ENCODE measurements around the gene NTSR1. TPM values are rescaled to one million over a fixed set of nuclear protein-coding genes. Genes with fewer than 3 reads are reported as not detected.

The NTSR1 gene
- total and polyA plus RNA-seq, 2 experiments from 2014 or later: 0.15 to 1.4 TPM

DNA sequence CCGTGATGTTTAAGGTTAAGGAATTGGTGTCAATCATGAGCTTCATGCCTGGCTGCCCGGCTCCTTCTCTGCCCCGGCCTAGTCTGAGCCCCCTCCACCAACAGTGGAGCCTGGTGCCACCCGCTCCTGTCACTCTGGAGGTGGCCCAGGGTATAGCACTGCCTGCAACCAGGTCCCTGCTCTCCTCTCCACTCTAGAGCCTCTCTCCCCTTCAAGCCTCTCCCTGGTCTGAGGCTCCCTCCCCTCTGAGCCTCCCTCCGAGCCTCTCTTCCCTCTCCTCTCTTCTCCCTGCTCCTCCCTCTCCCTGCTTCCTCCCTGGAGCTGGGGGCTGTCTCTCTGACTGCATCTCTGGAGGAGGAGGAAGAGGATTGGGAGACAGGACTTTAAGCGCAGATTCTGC, 56.4 kb downstream of the NTSR1 start:
- H3K4me3 ChIP-seq: no peak overlapping the region
- no peak overlapping the region for H3K27ac ChIP-seq (ENCODE audit: low read depth)
- Mint-ChIP-seq H3K9me3 (no peaks in the 10 kb centered on the region), H3K4me3 (no peak overlapping the region), H3K36me3 (ENCODE audit: low read depth) (no peaks in the 10 kb centered on the region), H3K27me3 (ENCODE audit: insufficient read depth, low read depth, poor library complexity) (peaks cover 3% of the 10 kb centered on the region), H3K4me1 (peaks cover 8% of the 10 kb centered on the region; the same call in 2 of the 3 replicates), H3K27ac (no peak overlapping the region)
- no peaks in the 10 kb centered on the region for H3K27me3 ChIP-seq (ENCODE audit: insufficient read depth)
- H3F3A ChIP-seq (replicated peaks; ENCODE audit: low read depth): 0 out of 2 replicates have a peak, but pooled peaks cover 2% of the 10 kb centered on the region
- ATAC-seq (peak; percentile 44), DNase-seq (ENCODE audit: low spot score) (no peak)
- TF ChIP-seq, protein P1, sequence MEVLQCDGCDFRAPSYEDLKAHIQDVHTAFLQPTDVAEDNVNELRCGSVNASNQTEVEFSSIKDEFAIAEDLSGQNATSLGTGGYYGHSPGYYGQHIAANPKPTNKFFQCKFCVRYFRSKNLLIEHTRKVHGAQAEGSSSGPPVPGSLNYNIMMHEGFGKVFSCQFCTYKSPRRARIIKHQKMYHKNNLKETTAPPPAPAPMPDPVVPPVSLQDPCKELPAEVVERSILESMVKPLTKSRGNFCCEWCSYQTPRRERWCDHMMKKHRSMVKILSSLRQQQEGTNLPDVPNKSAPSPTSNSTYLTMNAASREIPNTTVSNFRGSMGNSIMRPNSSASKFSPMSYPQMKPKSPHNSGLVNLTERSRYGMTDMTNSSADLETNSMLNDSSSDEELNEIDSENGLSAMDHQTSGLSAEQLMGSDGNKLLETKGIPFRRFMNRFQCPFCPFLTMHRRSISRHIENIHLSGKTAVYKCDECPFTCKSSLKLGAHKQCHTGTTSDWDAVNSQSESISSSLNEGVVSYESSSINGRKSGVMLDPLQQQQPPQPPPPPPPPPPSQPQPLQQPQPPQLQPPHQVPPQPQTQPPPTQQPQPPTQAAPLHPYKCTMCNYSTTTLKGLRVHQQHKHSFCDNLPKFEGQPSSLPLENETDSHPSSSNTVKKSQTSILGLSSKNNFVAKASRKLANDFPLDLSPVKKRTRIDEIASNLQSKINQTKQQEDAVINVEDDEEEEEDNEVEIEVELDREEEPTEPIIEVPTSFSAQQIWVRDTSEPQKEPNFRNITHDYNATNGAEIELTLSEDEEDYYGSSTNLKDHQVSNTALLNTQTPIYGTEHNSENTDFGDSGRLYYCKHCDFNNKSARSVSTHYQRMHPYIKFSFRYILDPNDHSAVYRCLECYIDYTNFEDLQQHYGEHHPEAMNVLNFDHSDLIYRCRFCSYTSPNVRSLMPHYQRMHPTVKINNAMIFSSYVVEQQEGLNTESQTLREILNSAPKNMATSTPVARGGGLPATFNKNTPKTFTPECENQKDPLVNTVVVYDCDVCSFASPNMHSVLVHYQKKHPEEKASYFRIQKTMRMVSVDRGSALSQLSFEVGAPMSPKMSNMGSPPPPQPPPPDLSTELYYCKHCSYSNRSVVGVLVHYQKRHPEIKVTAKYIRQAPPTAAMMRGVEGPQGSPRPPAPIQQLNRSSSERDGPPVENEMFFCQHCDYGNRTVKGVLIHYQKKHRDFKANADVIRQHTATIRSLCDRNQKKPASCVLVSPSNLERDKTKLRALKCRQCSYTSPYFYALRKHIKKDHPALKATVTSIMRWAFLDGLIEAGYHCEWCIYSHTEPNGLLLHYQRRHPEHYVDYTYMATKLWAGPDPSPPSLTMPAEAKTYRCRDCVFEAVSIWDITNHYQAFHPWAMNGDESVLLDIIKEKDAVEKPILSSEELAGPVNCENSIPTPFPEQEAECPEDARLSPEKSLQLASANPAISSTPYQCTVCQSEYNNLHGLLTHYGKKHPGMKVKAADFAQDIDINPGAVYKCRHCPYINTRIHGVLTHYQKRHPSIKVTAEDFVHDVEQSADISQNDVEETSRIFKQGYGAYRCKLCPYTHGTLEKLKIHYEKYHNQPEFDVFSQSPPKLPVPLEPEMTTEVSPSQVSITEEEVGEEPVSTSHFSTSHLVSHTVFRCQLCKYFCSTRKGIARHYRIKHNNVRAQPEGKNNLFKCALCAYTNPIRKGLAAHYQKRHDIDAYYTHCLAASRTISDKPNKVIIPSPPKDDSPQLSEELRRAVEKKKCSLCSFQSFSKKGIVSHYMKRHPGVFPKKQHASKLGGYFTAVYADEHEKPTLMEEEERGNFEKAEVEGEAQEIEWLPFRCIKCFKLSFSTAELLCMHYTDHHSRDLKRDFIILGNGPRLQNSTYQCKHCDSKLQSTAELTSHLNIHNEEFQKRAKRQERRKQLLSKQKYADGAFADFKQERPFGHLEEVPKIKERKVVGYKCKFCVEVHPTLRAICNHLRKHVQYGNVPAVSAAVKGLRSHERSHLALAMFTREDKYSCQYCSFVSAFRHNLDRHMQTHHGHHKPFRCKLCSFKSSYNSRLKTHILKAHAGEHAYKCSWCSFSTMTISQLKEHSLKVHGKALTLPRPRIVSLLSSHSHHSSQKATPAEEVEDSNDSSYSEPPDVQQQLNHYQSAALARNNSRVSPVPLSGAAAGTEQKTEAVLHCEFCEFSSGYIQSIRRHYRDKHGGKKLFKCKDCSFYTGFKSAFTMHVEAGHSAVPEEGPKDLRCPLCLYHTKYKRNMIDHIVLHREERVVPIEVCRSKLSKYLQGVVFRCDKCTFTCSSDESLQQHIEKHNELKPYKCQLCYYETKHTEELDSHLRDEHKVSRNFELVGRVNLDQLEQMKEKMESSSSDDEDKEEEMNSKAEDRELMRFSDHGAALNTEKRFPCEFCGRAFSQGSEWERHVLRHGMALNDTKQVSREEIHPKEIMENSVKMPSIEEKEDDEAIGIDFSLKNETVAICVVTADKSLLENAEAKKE (CRISPR knock-in tag; IDR thresholded peaks at IDR 0.05): no peak
- TF ChIP-seq NANOG (IDR thresholded peaks at IDR 0.05; ENCODE audit: borderline replicate concordance) (no peak), ZNF114 (CRISPR knock-in tag; IDR thresholded peaks at IDR 0.05) (no peak), EZH2phosphoT487 (IDR thresholded peaks at IDR 0.05; ENCODE audit: unreplicated experiment) (no peak), STAT1 (IDR thresholded peaks at IDR 0.05; ENCODE audit: unreplicated experiment) (no peak), POLR2AphosphoS5 (IDR thresholded peaks at IDR 0.05; ENCODE audit: low read depth) (no peak), CREB1 (CRISPR knock-in tag; IDR thresholded peaks at IDR 0.05; ENCODE audit: low read depth) (no peak), ZNF331 (CRISPR knock-in tag; IDR thresholded peaks at IDR 0.05; ENCODE audit: low read depth) (no peak), JUNB (IDR thresholded peaks at IDR 0.05; ENCODE audit: unreplicated experiment) (no peak), EZH2 (IDR thresholded peaks at IDR 0.05; ENCODE audit: low read depth, unreplicated experiment) (no peak)
- TF ChIP-seq, protein P2, sequence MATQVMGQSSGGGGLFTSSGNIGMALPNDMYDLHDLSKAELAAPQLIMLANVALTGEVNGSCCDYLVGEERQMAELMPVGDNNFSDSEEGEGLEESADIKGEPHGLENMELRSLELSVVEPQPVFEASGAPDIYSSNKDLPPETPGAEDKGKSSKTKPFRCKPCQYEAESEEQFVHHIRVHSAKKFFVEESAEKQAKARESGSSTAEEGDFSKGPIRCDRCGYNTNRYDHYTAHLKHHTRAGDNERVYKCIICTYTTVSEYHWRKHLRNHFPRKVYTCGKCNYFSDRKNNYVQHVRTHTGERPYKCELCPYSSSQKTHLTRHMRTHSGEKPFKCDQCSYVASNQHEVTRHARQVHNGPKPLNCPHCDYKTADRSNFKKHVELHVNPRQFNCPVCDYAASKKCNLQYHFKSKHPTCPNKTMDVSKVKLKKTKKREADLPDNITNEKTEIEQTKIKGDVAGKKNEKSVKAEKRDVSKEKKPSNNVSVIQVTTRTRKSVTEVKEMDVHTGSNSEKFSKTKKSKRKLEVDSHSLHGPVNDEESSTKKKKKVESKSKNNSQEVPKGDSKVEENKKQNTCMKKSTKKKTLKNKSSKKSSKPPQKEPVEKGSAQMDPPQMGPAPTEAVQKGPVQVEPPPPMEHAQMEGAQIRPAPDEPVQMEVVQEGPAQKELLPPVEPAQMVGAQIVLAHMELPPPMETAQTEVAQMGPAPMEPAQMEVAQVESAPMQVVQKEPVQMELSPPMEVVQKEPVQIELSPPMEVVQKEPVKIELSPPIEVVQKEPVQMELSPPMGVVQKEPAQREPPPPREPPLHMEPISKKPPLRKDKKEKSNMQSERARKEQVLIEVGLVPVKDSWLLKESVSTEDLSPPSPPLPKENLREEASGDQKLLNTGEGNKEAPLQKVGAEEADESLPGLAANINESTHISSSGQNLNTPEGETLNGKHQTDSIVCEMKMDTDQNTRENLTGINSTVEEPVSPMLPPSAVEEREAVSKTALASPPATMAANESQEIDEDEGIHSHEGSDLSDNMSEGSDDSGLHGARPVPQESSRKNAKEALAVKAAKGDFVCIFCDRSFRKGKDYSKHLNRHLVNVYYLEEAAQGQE (IDR thresholded peaks at IDR 0.05; ENCODE audit: unreplicated experiment): no peak
- TF ChIP-seq, protein P3, sequence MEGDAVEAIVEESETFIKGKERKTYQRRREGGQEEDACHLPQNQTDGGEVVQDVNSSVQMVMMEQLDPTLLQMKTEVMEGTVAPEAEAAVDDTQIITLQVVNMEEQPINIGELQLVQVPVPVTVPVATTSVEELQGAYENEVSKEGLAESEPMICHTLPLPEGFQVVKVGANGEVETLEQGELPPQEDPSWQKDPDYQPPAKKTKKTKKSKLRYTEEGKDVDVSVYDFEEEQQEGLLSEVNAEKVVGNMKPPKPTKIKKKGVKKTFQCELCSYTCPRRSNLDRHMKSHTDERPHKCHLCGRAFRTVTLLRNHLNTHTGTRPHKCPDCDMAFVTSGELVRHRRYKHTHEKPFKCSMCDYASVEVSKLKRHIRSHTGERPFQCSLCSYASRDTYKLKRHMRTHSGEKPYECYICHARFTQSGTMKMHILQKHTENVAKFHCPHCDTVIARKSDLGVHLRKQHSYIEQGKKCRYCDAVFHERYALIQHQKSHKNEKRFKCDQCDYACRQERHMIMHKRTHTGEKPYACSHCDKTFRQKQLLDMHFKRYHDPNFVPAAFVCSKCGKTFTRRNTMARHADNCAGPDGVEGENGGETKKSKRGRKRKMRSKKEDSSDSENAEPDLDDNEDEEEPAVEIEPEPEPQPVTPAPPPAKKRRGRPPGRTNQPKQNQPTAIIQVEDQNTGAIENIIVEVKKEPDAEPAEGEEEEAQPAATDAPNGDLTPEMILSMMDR (conservative IDR thresholded peaks at IDR 0.05; ENCODE audit: low read depth in 2 of 2): no peak
- TF ChIP-seq, protein P4, sequence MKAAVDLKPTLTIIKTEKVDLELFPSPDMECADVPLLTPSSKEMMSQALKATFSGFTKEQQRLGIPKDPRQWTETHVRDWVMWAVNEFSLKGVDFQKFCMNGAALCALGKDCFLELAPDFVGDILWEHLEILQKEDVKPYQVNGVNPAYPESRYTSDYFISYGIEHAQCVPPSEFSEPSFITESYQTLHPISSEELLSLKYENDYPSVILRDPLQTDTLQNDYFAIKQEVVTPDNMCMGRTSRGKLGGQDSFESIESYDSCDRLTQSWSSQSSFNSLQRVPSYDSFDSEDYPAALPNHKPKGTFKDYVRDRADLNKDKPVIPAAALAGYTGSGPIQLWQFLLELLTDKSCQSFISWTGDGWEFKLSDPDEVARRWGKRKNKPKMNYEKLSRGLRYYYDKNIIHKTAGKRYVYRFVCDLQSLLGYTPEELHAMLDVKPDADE (IDR thresholded peaks at IDR 0.05): no peak
- H3K79me2 ChIP-seq (replicated peaks; ENCODE audit: insufficient read depth): no peaks in the 10 kb centered on the region
- no peaks in the 10 kb centered on the region for H3K9me2 ChIP-seq (ENCODE audit: insufficient read depth)
- no peaks in the 10 kb centered on the region for H4K20me1 ChIP-seq (replicated peaks; ENCODE audit: insufficient read depth)
- H3K4me2 ChIP-seq: no peak overlapping the region
- H2AFZ ChIP-seq: no peak overlapping the region
- H3K36me3 ChIP-seq (ENCODE audit: insufficient read depth): no peaks in the 10 kb centered on the region
- H3K4me1 ChIP-seq (ENCODE audit: insufficient read depth): no peaks in the 10 kb centered on the region; the same call in 1 of the 2 replicates

Data from GM23338 (cell line).